HepG2 (cell line): ENCODE measurements around the gene ARMC5. TPM values are rescaled to one million over a fixed set of nuclear protein-coding genes. Genes with fewer than 3 reads are reported as not detected.

Experiments used
- AGO1 ChIP-seq: fragments of 200-400 bp; formaldehyde crosslinking; IDR thresholded peaks from 2 replicates; pipeline ENCODE4 v1.6.1; 2017; ENCODE audit warnings: mild to moderate bottlenecking, low read depth, low read length, moderate library complexity; ENCODE audit not compliant: poor library complexity, severe bottlenecking
- AHDC1 ChIP-seq: sonication (generic); formaldehyde crosslinking; IDR thresholded peaks from 2 replicates; pipeline ENCODE4 v1.5.1; 2020; ENCODE audit warnings: mild to moderate bottlenecking, missing genetic modification reagents, borderline replicate concordance
- CC2D1A ChIP-seq: sonication (generic); formaldehyde crosslinking; IDR thresholded peaks from 2 replicates; pipeline ENCODE4 v1.8.1; 2023; ENCODE audit warnings: mild to moderate bottlenecking, missing genetic modification reagents
- FOXO4 ChIP-seq: sonication (generic); formaldehyde crosslinking; conservative IDR thresholded peaks from 2 replicates; pipeline ENCODE4 v1.8.1; 2023; ENCODE audit warnings: missing genetic modification reagents
- GATA4 ChIP-seq: sonication (generic); IDR thresholded peaks from 2 replicates; pipeline ENCODE4 v1.6.1; 2016; ENCODE audit warnings: antibody characterized with exemption, low read depth, borderline replicate concordance
- HNRNPL ChIP-seq: fragments of 200-400 bp; formaldehyde crosslinking; IDR thresholded peaks from 2 replicates; pipeline ENCODE4 v1.6.1; 2017; ENCODE audit warnings: mild to moderate bottlenecking, low read depth, low read length
- JARID2 ChIP-seq: sonication (generic); formaldehyde crosslinking; IDR thresholded peaks from 2 replicates; pipeline ENCODE4 v1.8.1; 2023; ENCODE audit warnings: missing genetic modification reagents, inconsistent platforms; ENCODE audit not compliant: insufficient replicate concordance
- KDM2A ChIP-seq: sonication (generic); formaldehyde crosslinking; IDR thresholded peaks from 2 replicates; pipeline ENCODE4 v1.4.0; 2020; ENCODE audit warnings: low read depth, missing genetic modification reagents, borderline replicate concordance
- NAIF1 ChIP-seq: sonication (generic); formaldehyde crosslinking; IDR thresholded peaks from 2 replicates; pipeline ENCODE4 v1.5.0; 2020; ENCODE audit warnings: mild to moderate bottlenecking, missing genetic modification reagents, borderline replicate concordance
- NFKB2 ChIP-seq: sonication (generic); formaldehyde crosslinking; IDR thresholded peaks from 2 replicates; pipeline ENCODE4 v1.4.0; 2020; ENCODE audit warnings: missing genetic modification reagents, borderline replicate concordance
- NFYC ChIP-seq: IDR thresholded peaks from 2 replicates; pipeline ENCODE4 v1.6.1; 2016; ENCODE audit warnings: missing genetic modification reagents, missing compliant biosample characterization
- PBX2 ChIP-seq: IDR thresholded peaks from 2 replicates; pipeline ENCODE4 v1.6.1; 2016; ENCODE audit warnings: control low read depth
- POGK ChIP-seq: sonication (generic); formaldehyde crosslinking; conservative IDR thresholded peaks from 2 replicates; pipeline ENCODE4 v1.8.0; 2022; ENCODE audit warnings: mild to moderate bottlenecking, moderate library complexity, missing genetic modification reagents
- TFAP4 ChIP-seq: sonication (generic); IDR thresholded peaks from 2 replicates; pipeline ENCODE4 v1.6.1; 2016; ENCODE audit warnings: low read depth, borderline replicate concordance
- ZNF317 ChIP-seq: sonication (generic); formaldehyde crosslinking; IDR thresholded peaks from 2 replicates; pipeline ENCODE4 v1.5.0; 2020; ENCODE audit warnings: mild to moderate bottlenecking, missing genetic modification reagents
- ZNF441 ChIP-seq: sonication (generic); formaldehyde crosslinking; IDR thresholded peaks from 2 replicates; pipeline ENCODE4 v1.7.0; 2021; ENCODE audit warnings: missing genetic modification reagents, borderline replicate concordance
- polyA plus RNA-seq, 8 experiments: library from polyadenylated mRNA; depleted of rRNA in 3 of 8; stranded (reverse) in 7 of 8; unstranded in 1 of 8; fragments of >200 nt; fragmentation: Illumina TruSeq in 4 of 8; extraction: Trizol in 4 of 8; gene quantifications; 2 replicates each; pipeline versions ENCODE4 v1.2.1 to v1.2.3, GENCODE V29; 2011 to 2016; ENCODE audit warnings: low read depth in 4 of 8, missing spikeins in 1 of 8, mixed read lengths in 1 of 8; ENCODE audit not compliant: insufficient read depth in 1 of 8
- total RNA-seq, 5 experiments: library from RNA; depleted of rRNA; stranded (reverse); fragments of >200 nt; fragmentation: Illumina TruSeq; extraction: Trizol; gene quantifications; 2 replicates each; pipeline ENCODE4 v1.2.3, GENCODE V29; 2016; ENCODE audit warnings: low read depth in 1 of 5

Gene ARMC5
- total and polyA plus RNA-seq, 2 of the 13 experiments (the other 11 are each of a cell fraction or from before 2014, with no cell fraction given) = 10.8 to 22.3 TPM

- no peak for TF ChIP-seq PBX2
- no peak for TF ChIP-seq AGO1
- TF ChIP-seq NFKB2 (CRISPR knock-in tag) = no peak
- no peak for TF ChIP-seq ZNF317 (CRISPR knock-in tag)
- TF ChIP-seq KDM2A (CRISPR knock-in tag) = peak; percentile 40; the same call in 1 of the 2 replicates
- no peak for TF ChIP-seq NFYC (CRISPR knock-in tag)
- TF ChIP-seq ZNF441 (CRISPR knock-in tag) = no peak
- TF ChIP-seq JARID2 (CRISPR knock-in tag) = no peak
- TF ChIP-seq POGK = 0 out of 2 replicates have a peak, but pooled peaks have one; percentile 57
- no peak for TF ChIP-seq AHDC1 (CRISPR knock-in tag)
- no peak for TF ChIP-seq CC2D1A (CRISPR knock-in tag)
- 0 out of 2 replicates have a peak, but pooled peaks have one; percentile 60 for TF ChIP-seq FOXO4 (CRISPR knock-in tag)
- peak; percentile 54; the same call in 1 of the 2 replicates for TF ChIP-seq GATA4
- TF ChIP-seq NAIF1 (CRISPR knock-in tag) = no peak
- TF ChIP-seq HNRNPL = 0 out of 2 replicates have a peak, but pooled peaks have one; percentile 47
- peak; percentile 63; the same call in 1 of the 2 replicates for TF ChIP-seq TFAP4
These were observed 17.3 kb downstream of the ARMC5 start (continued) for GRCh38 chr16:31476303-31477219.
